Skeletal muscle tissue (tissue), 4 donors: ENCODE results near the gene TMED5. TPM values are rescaled to one million over a fixed set of nuclear protein-coding genes. Genes with fewer than 3 reads are reported as not detected.

ENCODE experiments used
- H3K27ac ChIP-seq: one replicate; pipeline ENCODE4 v1.7.0; 2013; ENCODE audit warnings: mild to moderate bottlenecking, low read depth, low read length, inconsistent platforms
- H3K27me3 ChIP-seq, 3 donors: one replicate each; pipeline ENCODE4 v1.7.0; 2013; ENCODE audit warnings: low read length in 3 of 3; ENCODE audit not compliant: control insufficient read depth in 3 of 3, insufficient read depth in 3 of 3
- H3K36me3 ChIP-seq, 3 donors: one replicate each; pipeline ENCODE4 v1.7.0; 2013; ENCODE audit warnings: low read length in 3 of 3; ENCODE audit not compliant: control insufficient read depth in 3 of 3, insufficient read depth in 3 of 3
- H3K4me1 ChIP-seq, 3 donors: one replicate each; pipeline ENCODE4 v1.7.0; 2013; ENCODE audit warnings: low read length in 3 of 3, mild to moderate bottlenecking in 3 of 3; ENCODE audit not compliant: control insufficient read depth in 3 of 3, insufficient read depth in 3 of 3
- H3K4me3 ChIP-seq, 3 donors: one replicate each; pipeline ENCODE4 v1.7.0; 2013; ENCODE audit warnings: low read length in 3 of 3
- H3K9ac ChIP-seq, 3 donors: one replicate each; pipeline ENCODE4 v1.7.0; 2013; ENCODE audit warnings: low read length in 3 of 3, mild to moderate bottlenecking in 3 of 3, moderate library complexity in 2 of 3, low read depth in 1 of 3
- H3K9me3 ChIP-seq, 3 donors: one replicate each; pipeline ENCODE4 v1.7.0; 2013; ENCODE audit warnings: low read length in 3 of 3; ENCODE audit not compliant: control insufficient read depth in 3 of 3
- total RNA-seq: library from RNA; depleted of rRNA; stranded (reverse); fragments of >200 nt; gene quantifications from one replicate; pipeline ENCODE4 v1.2.3, GENCODE V29; 2014
- donor health status: Osteomylitis.

Gene TMED5
- total RNA-seq, 1 donor from 2014 or later, result 16.7 TPM

GRCh38 chr1:93154898-93155297 lies 25.3 kb downstream of the TMED5 start:
- Histone ChIP-seq H3K27ac (no peak overlapping the region), H3K9me3 (no peaks in the 10 kb centered on the region), H3K9ac (no peak overlapping the region), H3K27me3 (no peaks in the 10 kb centered on the region), H3K4me3 (no peak overlapping the region), H3K36me3 (peaks cover 2 to 29% (median 26%) of the 10 kb centered on the region in 3 donors), H3K4me1 (peaks cover 0 to 2% (median 0%) of the 10 kb centered on the region in 3 donors)

DNA sequence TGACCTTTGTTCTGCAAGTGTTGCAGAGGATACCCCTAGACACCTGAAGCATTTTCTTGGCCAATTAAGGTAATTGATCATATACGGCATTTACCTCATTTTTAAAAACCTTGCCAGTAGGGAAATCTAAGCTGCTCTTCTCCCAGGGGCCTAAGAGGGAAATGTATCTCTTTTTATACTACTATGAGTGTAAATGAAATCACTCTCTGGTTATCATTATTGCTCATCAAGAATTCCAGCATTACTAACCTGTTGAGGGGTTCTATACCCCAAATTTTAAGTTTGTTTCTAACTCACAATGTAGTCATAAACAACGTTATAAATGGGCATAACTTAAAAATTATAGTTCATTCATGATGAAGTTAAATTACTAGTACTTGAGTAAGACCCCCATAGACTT lies 27.4 kb downstream of the TMED5 start:
- Histone ChIP-seq H3K4me1 (peaks cover 0 to 3% (median 2%) of the 10 kb centered on the region in 3 donors), H3K4me3 (no peak overlapping the region), H3K27ac (no peak overlapping the region), H3K9ac (no peak overlapping the region), H3K27me3 (no peaks in the 10 kb centered on the region), H3K9me3 (no peaks in the 10 kb centered on the region), H3K36me3 (peaks cover 4 to 25% (median 24%) of the 10 kb centered on the region in 3 donors)

GRCh38 chr1:93151474-93151873 lies 28.7 kb downstream of the TMED5 start:
- Histone ChIP-seq H3K27ac (no peak overlapping the region), H3K9ac (no peak overlapping the region), H3K4me1 (peaks cover 0 to 3% (median 2%) of the 10 kb centered on the region in 3 donors), H3K27me3 (no peaks in the 10 kb centered on the region), H3K36me3 (peaks cover 4 to 21% (median 20%) of the 10 kb centered on the region in 3 donors), H3K4me3 (no peak overlapping the region), H3K9me3 (no peaks in the 10 kb centered on the region)

DNA sequence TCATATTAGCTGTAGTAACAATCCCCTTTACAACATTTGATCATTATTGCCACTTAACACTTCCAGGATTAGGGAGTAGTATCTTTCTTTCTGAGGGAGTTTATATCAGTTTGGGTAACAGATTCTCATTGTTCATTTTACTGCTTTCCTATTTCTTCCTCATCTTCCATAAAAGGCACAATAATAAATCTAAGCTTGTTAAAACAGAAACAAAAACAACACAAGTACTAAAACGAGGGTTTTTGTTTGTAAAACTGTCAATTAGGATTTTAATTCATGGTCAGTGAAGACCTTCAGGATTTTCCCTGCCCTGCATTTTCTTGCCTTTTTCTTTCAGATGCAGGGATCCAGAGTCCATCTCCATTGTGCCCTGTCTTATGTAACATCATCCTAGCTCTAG lies 29.5 kb downstream of the TMED5 start:
- H3K9me3 ChIP-seq, result no peaks in the 10 kb centered on the region
- H3K36me3 ChIP-seq, result peaks cover 4 to 21% (median 20%) of the 10 kb centered on the region in 3 donors

DNA sequence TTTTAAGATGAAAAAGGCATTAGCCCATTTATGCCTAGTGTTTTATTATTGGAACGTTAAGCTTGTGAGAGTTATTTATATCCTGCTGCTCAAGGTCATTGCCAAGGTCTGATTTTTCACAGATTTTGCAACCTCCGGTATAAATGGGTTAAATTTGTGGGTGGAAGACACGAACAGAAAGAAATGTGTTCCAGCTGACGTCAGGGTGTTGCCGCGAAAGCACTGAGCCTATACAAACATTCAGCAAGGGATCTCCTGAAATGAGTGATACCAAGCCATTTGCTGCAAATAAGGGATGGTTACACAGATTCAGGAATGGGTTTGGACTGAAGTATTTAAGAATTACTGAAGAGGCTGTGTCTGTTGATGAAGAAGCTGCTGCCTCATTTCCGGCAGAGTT lies 32.2 kb downstream of the TMED5 start:
- Histone ChIP-seq H3K27me3 (no peaks in the 10 kb centered on the region), H3K27ac (no peak overlapping the region), H3K9ac (no peak overlapping the region), H3K36me3 (peaks cover 2 to 13% (median 9%) of the 10 kb centered on the region in 3 donors), H3K4me3 (no peak overlapping the region), H3K9me3 (no peaks in the 10 kb centered on the region), H3K4me1 (peaks cover 0 to 3% (median 0%) of the 10 kb centered on the region in 3 donors)

More for the DNA sequence above, 29.5 kb downstream of the TMED5 start:
- Histone ChIP-seq H3K27ac (no peak overlapping the region), H3K9ac (no peak overlapping the region), H3K4me1 (peaks cover 0 to 3% (median 2%) of the 10 kb centered on the region in 3 donors), H3K4me3 (no peak overlapping the region), H3K27me3 (no peaks in the 10 kb centered on the region)

GRCh38 chr1:93143769-93144168 lies 36.4 kb downstream of the TMED5 start:
- Histone ChIP-seq H3K36me3 (peaks cover 0 to 5% (median 2%) of the 10 kb centered on the region in 3 donors), H3K27ac (no peak overlapping the region), H3K4me3 (no peak overlapping the region), H3K4me1 (peaks cover 0 to 3% (median 0%) of the 10 kb centered on the region in 3 donors), H3K9ac (no peak overlapping the region), H3K27me3 (no peaks in the 10 kb centered on the region), H3K9me3 (no peaks in the 10 kb centered on the region)

GRCh38 chr1:93143136-93143535 lies 37.1 kb downstream of the TMED5 start:
- Histone ChIP-seq H3K4me1 (peaks cover 0 to 3% (median 0%) of the 10 kb centered on the region in 3 donors), H3K36me3 (peaks cover 0 to under 1% (median 0%) of the 10 kb centered on the region in 3 donors), H3K9ac (no peak overlapping the region), H3K27ac (no peak overlapping the region), H3K27me3 (no peaks in the 10 kb centered on the region), H3K4me3 (no peak overlapping the region), H3K9me3 (no peaks in the 10 kb centered on the region)

GRCh38 chr1:93142161-93142560 lies 38.1 kb downstream of the TMED5 start:
- no peaks in the 10 kb centered on the region for H3K9me3 ChIP-seq

GRCh38 chr1:93140106-93140505 lies 40.1 kb downstream of the TMED5 start:
- Histone ChIP-seq H3K27me3 (no peaks in the 10 kb centered on the region), H3K36me3 (peaks cover 5 to 13% (median 6%) of the 10 kb centered on the region in 3 donors), H3K9ac (no peak overlapping the region), H3K27ac (no peak overlapping the region), H3K9me3 (no peaks in the 10 kb centered on the region), H3K4me1 (no peaks in the 10 kb centered on the region), H3K4me3 (no peak overlapping the region)

More at GRCh38 chr1:93142161-93142560, 38.1 kb downstream of the TMED5 start:
- Histone ChIP-seq H3K4me1 (no peaks in the 10 kb centered on the region), H3K36me3 (peaks cover 0 to 4% (median 0%) of the 10 kb centered on the region in 3 donors), H3K4me3 (no peak overlapping the region), H3K9ac (no peak overlapping the region), H3K27me3 (no peaks in the 10 kb centered on the region), H3K27ac (no peak overlapping the region)

GRCh38 chr1:93137604-93138292 lies 42.5 kb downstream of the TMED5 start:
- no peak overlapping the region for H3K27ac ChIP-seq
- no peaks in the 10 kb centered on the region for H3K4me1 ChIP-seq
- peaks cover 5 to 24% (median 9%) of the 10 kb centered on the region in 3 donors for H3K36me3 ChIP-seq
- H3K9me3 ChIP-seq, result no peaks in the 10 kb centered on the region
- H3K27me3 ChIP-seq, result no peaks in the 10 kb centered on the region
- no peak overlapping the region for H3K9ac ChIP-seq
- no peak overlapping the region for H3K4me3 ChIP-seq
